ENCODE measurements around the gene REP15.
"Not testable (repeated sequence)": the region's sequence is repeated elsewhere in the genome, so short reads cannot be mapped to it uniquely, and the experiment has no call there.

The REP15 gene

GRCh38 chr12:27703720-27704452, 7.6 kb downstream of the REP15 start:
- no peak for FAIRE-seq

- FAIRE-seq, result no peak
These were observed 9.0 kb downstream of the REP15 start for GRCh38 chr12:27705263-27705662.

DNA sequence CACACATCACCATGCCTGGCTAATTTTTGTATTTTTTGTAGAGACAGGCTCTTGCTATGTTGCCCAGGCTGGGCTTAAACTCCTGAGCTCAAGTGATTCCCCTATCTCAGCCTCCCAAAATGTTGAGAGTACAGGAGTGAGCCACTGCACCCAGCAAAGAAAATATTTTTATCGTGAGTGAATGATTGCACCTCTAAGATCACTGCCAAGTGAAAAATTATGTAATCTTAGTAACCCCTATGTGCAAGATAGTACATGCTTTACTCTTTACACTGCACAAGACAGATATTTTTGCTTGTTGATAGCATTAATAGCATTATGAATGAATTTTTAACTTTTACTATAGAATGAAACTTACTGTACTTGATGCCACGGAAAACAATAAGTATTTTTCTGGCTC, 11.0 kb downstream of the REP15 start:
- no peak for FAIRE-seq

- no peak for FAIRE-seq
These were observed 13.1 kb downstream of the REP15 start for GRCh38 chr12:27709212-27709931.

GRCh38 chr12:27709932-27710591, 13.8 kb downstream of the REP15 start:
- no peak for FAIRE-seq

GRCh38 chr12:27710592-27711316, 14.5 kb downstream of the REP15 start, which contains the start of gene MRPS35:
TSS of gene MRPS35 (plus strand) at chr12:27710832. CDS start at chr12:27710844, 12 bp downstream.
- FAIRE-seq, result peak; percentile 33

- no peak for FAIRE-seq
These were observed 15.1 kb downstream of the REP15 start for GRCh38 chr12:27711317-27711682.

DNA sequence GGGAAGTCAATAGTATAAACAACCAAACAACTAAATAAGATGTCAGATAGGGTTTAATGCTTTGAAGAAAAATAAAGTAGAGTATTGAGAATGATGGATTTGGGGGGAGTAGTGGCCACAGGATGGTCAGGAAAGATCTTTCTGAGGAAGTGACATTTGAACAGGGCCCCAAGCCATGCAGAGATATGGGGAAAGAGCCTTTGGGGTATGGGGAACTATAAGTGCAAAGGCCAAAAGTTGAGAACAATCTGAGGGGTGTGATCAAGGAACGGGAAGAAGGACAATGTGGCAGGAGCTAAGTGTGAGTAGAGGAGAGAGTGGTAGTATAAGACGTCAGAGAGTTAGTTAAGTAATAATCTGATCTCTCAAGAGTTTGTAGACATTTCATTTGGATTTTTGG, 15.7 kb downstream of the REP15 start:
- no peak for FAIRE-seq

GRCh38 chr12:27723212-27723611, 27.0 kb downstream of the REP15 start:
- no peak for FAIRE-seq

GRCh38 chr12:27730097-27730588, 33.9 kb downstream of the REP15 start:
- FAIRE-seq, result no peak

GRCh38 chr12:27732281-27732680, 36.0 kb downstream of the REP15 start:
- FAIRE-seq, result no peak

DNA sequence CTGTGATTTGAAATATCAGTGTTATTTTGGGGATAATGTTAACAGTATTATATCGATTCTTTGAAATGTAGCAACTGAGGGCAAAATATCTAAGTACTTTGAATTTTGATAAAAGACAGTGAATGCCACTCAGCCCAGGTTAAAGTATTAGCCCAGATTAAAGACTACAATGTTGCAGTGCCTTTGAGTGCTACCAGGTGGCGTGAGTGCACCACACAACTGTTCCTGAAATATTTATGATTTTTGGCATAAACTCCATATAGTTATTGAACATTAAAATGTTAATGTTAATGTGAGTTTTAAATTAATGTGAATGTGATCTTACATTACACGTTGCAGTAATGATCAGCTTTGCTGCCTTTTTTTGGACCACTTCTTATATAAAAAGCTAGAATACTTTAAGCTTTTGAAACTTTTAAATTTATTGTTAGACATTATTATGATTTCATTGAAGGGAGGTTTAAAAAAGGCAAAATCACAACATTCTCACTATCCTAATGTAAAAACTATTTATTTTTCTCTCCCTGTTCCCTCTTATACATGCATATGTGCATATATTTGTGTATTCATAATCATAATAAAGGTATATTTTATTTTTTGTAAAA, 36.9 kb downstream of the REP15 start:
- FAIRE-seq, result peak; percentile 65

DNA sequence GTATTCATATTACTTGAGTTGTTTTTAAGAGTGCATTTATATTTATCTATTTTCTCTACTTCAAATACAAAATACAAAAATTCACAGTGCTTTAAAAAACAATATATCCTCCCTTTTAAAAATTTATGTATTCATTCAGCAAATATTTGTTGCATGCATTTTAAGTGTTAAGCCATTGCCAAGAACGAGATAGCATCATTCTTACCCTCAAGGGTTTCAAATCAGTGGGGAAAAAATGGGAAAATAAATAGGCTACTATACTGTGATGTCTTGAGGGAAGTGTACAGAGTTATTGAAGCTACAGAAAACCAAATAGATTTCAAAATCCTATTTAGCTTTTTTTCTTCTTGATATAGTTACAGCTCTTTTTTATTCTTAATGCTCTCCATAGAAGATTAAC, 37.5 kb downstream of the REP15 start:
- no peak for FAIRE-seq

GRCh38 chr12:27734321-27734720, 38.1 kb downstream of the REP15 start:
- FAIRE-seq, result not testable (repeated sequence)

DNA sequence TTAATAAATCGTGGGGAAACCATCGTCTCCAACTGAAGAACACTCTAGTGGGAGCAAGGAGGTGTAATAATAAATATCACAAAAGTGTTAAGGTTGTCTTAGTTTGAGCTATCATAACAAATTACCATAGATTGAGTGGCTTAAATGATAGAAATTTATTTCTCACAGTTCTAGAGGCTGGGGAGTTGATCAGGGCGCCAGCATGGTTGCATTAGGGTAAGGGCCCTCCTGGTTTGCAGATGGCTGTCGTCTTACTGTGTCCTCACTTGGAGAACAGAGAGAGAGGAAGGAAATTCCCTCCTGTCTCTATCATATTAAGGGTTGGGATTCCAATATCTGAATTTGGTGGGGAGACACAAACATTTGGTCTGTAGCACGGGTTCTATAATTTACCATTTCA, 47.4 kb downstream of the REP15 start:
- no peak for FAIRE-seq

- FAIRE-seq, result not testable (repeated sequence)
These were observed 49.5 kb downstream of the REP15 start for GRCh38 chr12:27745734-27746133.
